Activated CD4-positive, CD25-positive, alpha-beta regulatory T cell (primary cell): ENCODE results near the gene CEACAM16.
"Not testable (repeated sequence)": the region's sequence is repeated elsewhere in the genome, so short reads cannot be mapped to it uniquely, and the experiment has no call there.

Experiments
- DNase-seq, 4 experiments: peaks; one replicate each; lab custom pipeline; 2025; lab: John Stamatoyannopoulos, UW

The CEACAM16 gene

GRCh38 chr19:44703336-44704078 lies 4.6 kb downstream of the CEACAM16 start:
- DNase-seq = no peak

DNA sequence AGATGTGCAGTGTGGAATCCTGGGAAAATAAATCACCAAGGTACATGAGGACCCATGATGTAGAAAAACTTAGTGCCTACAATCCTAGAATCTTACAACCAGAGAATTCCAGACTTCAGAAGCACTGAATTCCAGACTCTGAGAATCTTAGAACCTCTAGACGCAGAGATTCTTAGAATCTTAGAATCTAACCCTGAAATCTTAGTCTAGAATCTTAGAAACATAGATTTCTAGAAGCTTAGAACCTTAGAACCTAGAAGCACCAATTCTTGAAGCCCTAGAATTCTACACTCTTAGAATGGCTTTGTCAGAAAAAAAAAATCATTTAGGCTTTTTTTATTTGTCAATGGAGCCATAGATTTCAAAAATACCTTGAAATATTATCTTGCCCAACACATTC lies 6.0 kb downstream of the CEACAM16 start:
- no peak for DNase-seq

- DNase-seq = no peak
Observed at GRCh38 chr19:44705502-44706010, 6.6 kb downstream of the CEACAM16 start.

GRCh38 chr19:44706506-44707236 lies 7.7 kb downstream of the CEACAM16 start:
- no peak for DNase-seq

- DNase-seq = no peak
Observed at GRCh38 chr19:44707794-44708193, 8.8 kb downstream of the CEACAM16 start.

GRCh38 chr19:44708940-44709339 lies 10.0 kb downstream of the CEACAM16 start:
- DNase-seq = no peak

GRCh38 chr19:44709434-44710266 lies 10.7 kb downstream of the CEACAM16 start:
- not testable (repeated sequence) for DNase-seq

GRCh38 chr19:44710483-44710882 lies 11.5 kb downstream of the CEACAM16 start:
- DNase-seq = no peak

DNA sequence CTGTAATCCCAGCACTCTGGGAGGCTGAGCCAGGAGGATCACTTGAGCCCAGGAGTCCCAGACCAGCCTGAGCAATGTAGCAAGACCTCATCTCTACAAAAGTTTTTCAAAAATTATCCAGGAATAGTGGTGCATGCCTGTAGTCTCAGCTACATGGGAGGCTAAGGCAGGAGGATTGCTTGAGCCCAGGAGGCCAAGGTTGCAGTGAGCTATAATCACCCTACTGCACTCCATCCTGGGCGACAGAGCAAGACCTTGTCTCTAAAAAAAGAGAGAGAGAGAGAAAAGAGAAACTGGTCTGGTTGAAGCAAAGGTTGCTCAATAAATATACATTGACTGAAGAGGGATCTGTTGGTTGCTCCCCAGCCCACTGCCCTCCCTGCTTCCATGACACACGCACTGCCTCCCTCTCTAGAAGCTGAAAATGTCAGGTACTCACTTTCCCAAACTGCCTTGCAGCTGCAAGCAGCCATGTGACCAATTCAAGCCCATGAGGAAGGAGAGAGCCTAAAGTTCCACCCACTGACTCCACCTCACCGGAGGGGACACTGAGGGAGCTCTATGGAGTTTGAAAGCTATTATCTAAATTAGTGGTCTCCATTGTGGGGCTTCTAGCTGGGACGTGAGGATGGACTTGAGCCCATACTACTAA lies 14.0 kb downstream of the CEACAM16 start:
- DNase-seq = no peak

DNA sequence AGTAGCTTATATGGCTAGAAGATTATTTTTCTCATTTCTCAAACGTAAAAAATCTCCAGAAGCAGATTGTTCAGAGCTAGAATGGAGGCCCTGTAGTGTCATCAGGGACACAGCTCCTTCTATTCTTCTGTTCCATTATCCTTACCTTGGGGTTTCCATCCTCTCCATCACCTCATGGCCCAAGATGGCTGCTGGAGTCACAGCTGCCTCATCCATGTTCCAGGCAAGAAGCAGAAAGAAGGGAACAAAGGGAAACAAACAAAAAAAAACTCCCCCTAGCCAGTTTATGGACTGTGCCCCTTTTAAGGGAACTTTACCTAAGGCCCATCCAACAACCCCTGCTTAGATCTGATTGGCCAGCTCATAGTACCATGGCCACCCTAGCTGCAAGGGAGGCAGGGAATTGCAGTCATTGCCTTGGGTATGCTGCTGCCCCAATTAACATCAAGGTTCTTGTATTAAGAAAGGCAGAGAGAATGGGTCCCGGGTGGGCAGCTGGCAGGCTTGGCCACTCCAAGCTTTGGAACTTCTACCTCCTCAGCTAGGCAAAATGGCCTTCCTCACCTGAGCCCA lies 15.7 kb downstream of the CEACAM16 start:
- no peak for DNase-seq

- DNase-seq = no peak
Observed at GRCh38 chr19:44717603-44718002, 18.7 kb downstream of the CEACAM16 start.

DNA sequence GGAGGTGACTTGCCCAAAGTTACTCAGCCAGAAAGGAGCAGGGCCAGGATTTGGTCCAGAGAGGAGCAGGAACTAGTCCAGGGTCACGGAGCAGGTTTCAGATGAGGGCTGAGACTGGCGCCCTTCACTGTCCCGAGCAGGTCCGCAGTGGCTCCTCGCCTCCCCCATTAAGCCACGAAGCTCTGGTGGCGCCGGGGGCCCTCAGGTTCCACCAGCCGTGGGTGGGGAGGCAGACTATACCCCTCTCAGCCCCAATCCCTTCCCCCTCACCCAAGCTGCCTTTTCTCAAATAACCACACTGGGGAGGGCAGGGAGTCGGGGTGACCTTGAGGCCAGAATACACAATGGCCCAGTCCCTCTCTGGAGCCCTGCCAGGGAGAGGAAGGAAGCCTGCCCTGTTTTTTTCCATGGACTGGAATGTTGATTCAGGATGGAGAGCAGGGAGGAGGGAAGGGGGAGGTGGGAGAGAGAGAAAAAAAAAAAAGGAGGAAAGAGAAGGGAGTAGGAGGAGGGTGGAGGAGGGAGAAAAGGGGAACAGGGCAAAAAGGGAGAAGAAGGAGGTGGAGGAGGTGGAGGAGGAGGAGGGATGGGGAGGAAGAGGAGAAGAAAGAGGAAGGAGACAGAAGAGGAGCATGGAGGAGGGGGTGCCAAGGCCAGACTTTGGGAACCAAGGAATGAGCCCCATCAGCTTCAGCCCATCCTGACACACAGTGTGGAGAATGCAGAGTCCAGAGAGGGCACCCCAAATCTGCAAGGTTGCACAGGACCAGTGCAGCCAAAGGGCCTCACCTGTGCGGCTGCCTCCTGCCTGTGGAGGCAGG lies 19.7 kb downstream of the CEACAM16 start:
- no peak for DNase-seq

- no peak for DNase-seq
Observed at GRCh38 chr19:44719262-44719701, 20.3 kb downstream of the CEACAM16 start.

DNA sequence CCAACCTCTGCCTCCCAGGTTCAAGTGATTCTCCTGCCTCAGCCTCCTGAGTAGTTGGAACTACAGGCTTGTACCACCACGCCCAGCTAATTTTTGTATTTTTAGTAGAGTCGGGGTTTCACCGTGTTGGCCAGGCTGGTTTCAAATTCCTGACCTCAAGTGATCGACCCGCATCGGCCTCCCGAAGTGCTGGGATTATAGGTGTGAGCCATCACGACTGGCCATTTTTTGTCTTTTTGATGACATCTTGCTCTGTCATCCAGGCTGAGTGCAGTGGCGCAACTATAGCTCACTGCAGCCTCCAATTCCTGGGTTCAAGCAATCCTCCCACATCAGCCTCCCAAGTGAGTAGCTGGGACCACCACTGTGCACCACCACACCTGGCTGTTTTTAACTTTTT lies 21.4 kb downstream of the CEACAM16 start:
- not testable (repeated sequence) for DNase-seq

- no peak for DNase-seq
Observed at GRCh38 chr19:44720945-44721344, 22.0 kb downstream of the CEACAM16 start.

GRCh38 chr19:44721369-44721768 lies 22.4 kb downstream of the CEACAM16 start:
- DNase-seq = not testable (repeated sequence)

- no peak for DNase-seq
Observed at GRCh38 chr19:44722131-44723121, 23.5 kb downstream of the CEACAM16 start.

GRCh38 chr19:44723299-44723951 lies 24.5 kb downstream of the CEACAM16 start:
- DNase-seq = no peak

- DNase-seq = peak; percentile 52 to 63 (median 56)
Observed at GRCh38 chr19:44723952-44724319, 25.0 kb downstream of the CEACAM16 start.
